PFSK-1 (cell line): ENCODE data around the gene ZSWIM6.

Experiments used
- FOXP2 ChIP-seq: optimal IDR thresholded peaks from 2 replicates; pipeline ENCODE3; 2011; ENCODE audit warnings: borderline replicate concordance, control low read depth, inconsistent platforms; ENCODE audit not compliant: insufficient read depth; ENCODE audit errors: extremely low read length, extremely low read depth
- POLR2AphosphoS5 ChIP-seq: IDR thresholded peaks from 2 replicates; pipeline ENCODE4 v1.6.1; 2012; ENCODE audit warnings: low read depth, mild to moderate bottlenecking, control low read depth, low read length, moderate library complexity
- REST ChIP-seq, 2 experiments: IDR thresholded peaks; 2 replicates each; pipeline versions ENCODE4 v1.6.1 to v1.8.0; 2011 to 2012; ENCODE audit warnings: low read depth in 2 of 2, low read length in 2 of 2, control low read depth in 1 of 2, inconsistent platforms in 1 of 2, mild to moderate bottlenecking in 1 of 2, moderate library complexity in 1 of 2; ENCODE audit not compliant: insufficient read depth in 1 of 2
- SIN3A ChIP-seq: IDR thresholded peaks from 2 replicates; pipeline ENCODE4 v1.6.1; 2012; ENCODE audit warnings: mild to moderate bottlenecking, low read length, moderate library complexity, borderline replicate concordance; ENCODE audit not compliant: insufficient read depth
- TAF1 ChIP-seq: IDR thresholded peaks from 2 replicates; pipeline ENCODE4 v1.6.1; 2012; ENCODE audit warnings: low read length, control low read depth, borderline replicate concordance; ENCODE audit not compliant: insufficient read depth

The ZSWIM6 gene

GRCh38 chr5:61591859-61592258 lies 259.8 kb downstream of the ZSWIM6 start:
- TF ChIP-seq REST (IDR thresholded peaks at IDR 0.05; ENCODE audit: insufficient read depth in 1 of 2, low read depth in 2 of 2, low read length in 2 of 2): no peak
- TF ChIP-seq TAF1: no peak
- no peak for TF ChIP-seq POLR2AphosphoS5
- no peak for TF ChIP-seq SIN3A
- no peak for TF ChIP-seq FOXP2

- TF ChIP-seq FOXP2: no peak
- no peak for TF ChIP-seq POLR2AphosphoS5
- TF ChIP-seq REST (IDR thresholded peaks at IDR 0.05; ENCODE audit: insufficient read depth in 1 of 2, low read depth in 2 of 2, low read length in 2 of 2): no peak
- TF ChIP-seq SIN3A: no peak
- no peak for TF ChIP-seq TAF1
Measured at GRCh38 chr5:61595426-61595825, 263.4 kb downstream of the ZSWIM6 start.
